Non-pigmented ciliary epithelial cell (primary cell): ENCODE measurements around the gene GPR18.
"Not testable (repeated sequence)": the region's sequence is repeated elsewhere in the genome, so short reads cannot be mapped to it uniquely, and the experiment has no call there.

Experiments
- DNase-seq: peaks from one replicate; pipeline ENCODE4 v3.0.0-alpha.2; 2010; ENCODE audit warnings: low read depth

GPR18 gene

GRCh38 chr13:99266827-99267226 is 8.6 kb upstream of the GPR18 start:
- no peak for DNase-seq

- DNase-seq = no peak
Observed at GRCh38 chr13:99265821-99266426, 7.7 kb upstream of the GPR18 start.

- no peak for DNase-seq
Observed at GRCh38 chr13:99265162-99265800, 7.1 kb upstream of the GPR18 start.

DNA sequence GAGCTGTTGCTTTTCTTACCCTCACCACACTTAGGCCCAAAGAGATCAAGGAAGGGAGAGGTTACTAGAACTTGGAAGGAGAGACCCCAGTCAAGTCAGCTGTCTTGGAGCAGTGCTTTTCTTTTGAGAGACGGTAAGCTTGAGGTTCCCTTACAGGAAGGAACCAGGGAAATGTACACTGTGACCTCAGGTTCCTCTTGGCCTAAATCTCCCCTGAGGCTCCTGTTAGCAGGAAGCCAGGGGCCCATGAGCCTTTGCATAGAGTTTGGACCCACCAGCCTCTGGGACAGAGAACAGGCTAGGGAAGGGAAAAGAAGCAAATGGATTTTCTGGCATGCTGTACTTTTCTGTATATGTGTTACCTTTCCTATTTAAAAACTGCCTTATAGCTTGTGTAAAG is 5.9 kb upstream of the GPR18 start:
- DNase-seq = no peak

DNA sequence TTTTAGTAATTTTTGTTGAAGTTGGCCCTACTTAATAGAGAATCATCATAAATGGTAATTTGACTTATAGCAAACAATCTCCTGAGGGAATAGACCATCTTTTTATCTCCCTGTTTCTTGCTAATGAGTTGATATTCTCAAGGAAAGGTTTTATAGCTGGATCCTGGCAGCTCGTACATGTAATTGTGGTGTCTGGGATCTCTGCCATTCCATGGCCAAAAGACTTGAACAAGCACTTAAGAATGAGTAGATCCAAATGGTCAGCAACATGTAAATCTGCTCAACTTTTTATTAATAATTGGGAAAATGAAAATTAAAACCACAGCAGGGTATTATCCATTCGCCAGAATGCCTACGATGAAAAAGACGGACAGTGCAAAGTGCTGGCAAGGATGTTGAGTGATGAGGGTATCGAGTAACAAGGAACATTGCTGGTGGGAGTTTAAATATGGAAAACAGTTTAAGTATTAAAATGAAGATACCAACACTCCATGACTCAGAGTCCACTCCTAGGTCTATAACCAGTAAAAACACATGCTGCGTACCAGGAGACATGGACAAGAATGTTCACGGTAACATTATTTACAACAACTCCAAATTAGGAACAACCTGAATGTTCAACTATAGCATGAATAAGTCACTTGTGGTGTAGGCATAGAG is 5.1 kb upstream of the GPR18 start:
- DNase-seq = no peak

DNA sequence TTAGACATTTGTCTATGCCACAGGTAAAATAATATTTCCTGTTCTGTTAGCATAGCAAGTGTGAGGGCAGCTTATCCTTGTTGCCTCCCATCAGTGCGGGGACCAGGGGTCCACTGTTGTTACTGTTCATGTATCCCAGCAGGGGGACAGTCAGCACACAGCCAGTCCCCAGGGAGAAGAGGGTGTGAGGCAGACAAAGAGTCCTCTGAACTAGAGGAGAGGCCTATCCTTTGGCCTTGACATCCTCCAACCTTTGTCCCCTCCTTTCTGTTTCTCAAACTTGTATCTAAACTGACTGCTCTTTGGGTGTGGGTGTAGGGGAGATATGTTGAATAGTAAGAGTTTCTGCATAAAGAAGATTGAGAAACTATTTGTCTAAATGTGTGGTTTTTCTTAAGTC is 2.9 kb upstream of the GPR18 start:
- DNase-seq = no peak

DNA sequence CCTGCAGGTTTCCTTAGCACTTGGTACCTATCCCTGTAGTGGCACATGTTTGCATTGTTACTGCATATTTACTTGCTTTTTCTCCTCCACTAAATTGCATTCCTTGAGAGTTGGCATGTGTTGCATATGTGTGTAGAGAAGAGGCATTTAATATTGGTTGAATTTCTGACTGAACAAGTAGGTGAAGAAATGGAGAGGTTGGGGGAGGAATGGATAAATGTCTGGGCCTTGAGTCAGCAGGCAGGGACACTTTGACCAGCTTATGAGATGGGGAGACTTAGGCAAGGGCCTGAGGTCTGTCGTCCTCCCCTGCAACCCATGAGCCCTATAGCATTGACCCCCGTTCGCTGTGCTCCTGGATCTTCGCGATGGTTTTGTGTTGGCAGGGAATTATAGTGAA is 2.0 kb upstream of the GPR18 start:
- DNase-seq = no peak

DNA sequence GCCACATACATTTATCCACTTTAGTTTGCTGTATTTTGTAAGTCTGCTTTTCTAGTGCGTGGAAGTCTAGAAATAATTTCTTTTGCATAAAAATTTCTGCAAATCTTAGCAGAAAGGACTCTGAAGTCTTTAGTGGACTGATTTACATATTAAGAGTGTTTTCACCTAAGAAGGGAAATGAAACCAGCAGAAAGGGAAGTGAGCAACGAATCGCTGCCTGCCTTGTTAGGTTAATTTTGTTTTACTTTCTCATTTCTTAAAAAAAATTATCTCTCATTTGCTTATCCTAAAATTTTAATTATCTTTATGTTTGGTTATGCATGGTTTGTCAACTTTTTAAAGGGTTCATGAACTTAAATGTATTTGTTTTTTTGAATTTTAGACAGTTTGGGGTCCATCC is 767 bp upstream of the GPR18 start:
- DNase-seq = no peak

GRCh38 chr13:99257291-99257690 is 888 bp downstream of the GPR18 start:
- DNase-seq = no peak

DNA sequence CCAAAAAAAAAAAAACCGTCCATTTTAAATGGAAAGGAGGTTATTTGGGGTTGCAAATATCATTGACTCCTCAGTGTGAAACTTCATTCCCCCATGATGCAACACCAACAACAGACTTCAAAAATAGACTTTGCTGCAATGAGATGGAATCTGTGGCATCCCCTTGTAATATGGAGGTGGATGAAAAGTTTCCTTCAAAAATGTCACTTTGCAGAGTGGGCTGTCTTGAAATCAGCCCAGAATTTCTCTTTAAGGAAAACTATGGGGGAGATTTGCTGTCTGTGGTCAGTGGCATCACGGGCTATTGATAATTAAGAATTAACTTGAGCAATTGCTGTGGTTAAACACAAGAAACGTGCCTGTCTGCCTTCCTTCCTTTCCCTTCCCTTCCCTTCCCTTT is 1.5 kb downstream of the GPR18 start:
- peak; percentile 34 for DNase-seq

DNA sequence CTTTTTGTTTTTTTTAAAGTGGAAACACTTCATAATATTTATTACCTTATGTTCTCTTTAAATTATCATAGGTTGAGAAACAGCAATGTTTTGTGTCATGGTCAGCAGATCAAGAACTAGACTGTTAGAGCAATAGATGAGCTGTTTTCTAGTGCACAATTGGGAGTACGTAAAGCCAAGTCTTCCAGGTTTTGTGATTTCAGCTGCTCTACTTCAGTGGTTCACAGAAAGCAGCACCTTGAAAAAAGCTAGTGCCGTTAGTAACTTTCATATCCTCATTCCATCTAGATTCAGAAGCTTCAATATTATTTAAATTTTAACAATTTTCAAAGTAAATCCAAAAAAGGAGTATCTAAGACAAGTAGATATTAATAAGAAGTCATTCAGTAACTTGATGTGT is 1.9 kb downstream of the GPR18 start:
- DNase-seq = no peak

- no peak for DNase-seq
Observed at GRCh38 chr13:99255271-99255670, 2.9 kb downstream of the GPR18 start.

- DNase-seq = no peak
Observed at GRCh38 chr13:99254830-99255229, 3.3 kb downstream of the GPR18 start.

- no peak for DNase-seq
Observed at GRCh38 chr13:99251921-99252320, 6.3 kb downstream of the GPR18 start.

GRCh38 chr13:99250982-99251825 is 7.0 kb downstream of the GPR18 start:
- DNase-seq = no peak

DNA sequence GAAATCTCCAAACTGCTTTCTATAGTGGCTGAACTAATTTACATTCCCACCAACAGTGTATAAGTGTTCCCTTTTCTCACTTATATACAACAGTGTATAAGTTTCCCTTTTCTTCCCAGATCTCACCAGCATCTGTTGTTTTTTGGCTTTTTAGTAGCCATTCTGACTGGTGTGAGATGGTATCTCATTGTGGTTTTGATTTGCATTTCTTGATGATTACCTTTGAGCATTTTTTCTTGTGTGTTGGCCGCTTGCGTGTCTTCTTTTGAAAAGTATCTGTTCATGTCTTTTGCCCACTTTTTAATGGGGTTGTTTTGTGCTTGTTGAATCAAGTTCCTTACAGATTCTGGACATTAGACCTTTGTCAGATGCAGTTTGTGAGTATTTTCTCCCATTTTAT is 8.6 kb downstream of the GPR18 start:
- DNase-seq = not testable (repeated sequence)

- not testable (repeated sequence) for DNase-seq
Observed at GRCh38 chr13:99249178-99249577, 9.0 kb downstream of the GPR18 start.

- no peak for DNase-seq
Observed at GRCh38 chr13:99246100-99246499, 12.1 kb downstream of the GPR18 start.

- DNase-seq = no peak
Observed at GRCh38 chr13:99237981-99238662, 20.1 kb downstream of the GPR18 start.

DNA sequence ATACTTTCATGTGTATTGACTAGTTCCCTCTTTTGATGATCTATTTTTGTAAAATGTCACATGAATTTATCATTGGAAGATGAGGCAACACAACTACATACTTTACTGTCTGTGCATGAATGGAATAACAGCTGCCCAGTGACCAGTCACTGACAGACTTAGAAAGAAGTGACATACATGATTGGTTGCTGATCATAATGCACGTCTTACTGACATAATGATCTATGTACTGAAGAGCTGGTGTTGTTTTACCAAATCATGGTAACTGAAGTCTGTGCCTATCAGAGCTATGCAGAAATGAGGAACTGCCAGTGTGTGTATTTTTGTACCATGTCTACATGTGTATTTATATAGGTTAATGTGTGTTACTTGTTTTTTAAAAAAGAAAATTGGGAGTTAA is 26.5 kb downstream of the GPR18 start:
- no peak for DNase-seq

DNA sequence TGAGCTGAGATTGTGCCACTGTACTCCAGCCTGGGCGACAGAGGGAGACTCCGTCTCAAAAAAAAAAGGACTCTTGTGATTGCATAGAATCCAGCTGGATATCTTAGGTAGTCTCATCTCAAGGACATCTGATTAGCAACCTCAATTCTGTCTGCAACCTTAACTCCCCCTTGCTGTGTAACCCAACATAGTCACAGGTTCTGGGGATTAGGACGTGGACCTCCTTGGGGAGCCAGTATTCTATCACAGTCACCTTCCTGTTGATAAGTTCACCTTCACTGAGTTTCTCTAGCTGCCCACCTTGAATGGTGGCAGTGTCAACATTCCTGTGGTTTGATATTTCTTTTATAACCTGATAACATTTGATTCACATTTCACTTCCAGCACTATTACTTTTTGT is 27.2 kb downstream of the GPR18 start:
- DNase-seq = no peak

GRCh38 chr13:99230588-99230987 is 27.6 kb downstream of the GPR18 start:
- not testable (repeated sequence) for DNase-seq
